ENCODE data around the gene SSH3.
A peak's percentile ranks its signal among the peaks of the same experiment; 100 is the strongest.

The SSH3 gene

DNA sequence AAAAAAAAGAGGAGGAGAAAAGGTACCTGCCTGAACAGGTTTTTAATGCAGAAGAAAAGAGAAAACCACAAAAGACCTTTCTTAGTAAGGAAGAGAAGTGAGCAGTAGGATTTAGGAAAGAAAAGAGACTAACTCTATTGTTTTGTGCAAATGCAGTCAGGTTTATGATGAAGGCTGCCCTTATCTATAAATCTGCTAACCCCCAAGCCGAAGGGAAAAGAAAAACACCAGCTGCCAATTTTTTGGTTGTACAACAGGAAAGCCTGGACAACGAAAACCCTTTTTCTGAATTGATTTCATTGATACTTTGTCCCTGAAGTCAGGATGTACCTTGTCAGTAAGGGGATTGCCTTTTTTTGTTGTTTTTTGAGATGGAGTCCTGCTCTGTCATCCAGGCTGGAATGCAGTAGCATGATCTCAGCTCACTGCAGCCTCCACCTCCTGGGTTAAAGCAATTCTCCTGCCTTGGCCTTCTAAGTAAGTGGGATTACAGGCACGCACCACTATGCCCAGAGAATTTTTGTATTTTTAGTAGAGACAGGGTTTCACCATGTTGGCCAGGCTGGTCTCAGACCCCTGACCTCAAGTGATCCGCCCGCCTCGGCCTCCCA, 28.9 kb downstream of the SSH3 start:
- Mint-ChIP-seq H3K4me1 (ENCODE audit: low read depth) (no peaks in the 10 kb centered on the region), H3K9me3 (no peaks in the 10 kb centered on the region), H3K27me3 (ENCODE audit: low read depth) (no peaks in the 10 kb centered on the region), H3K36me3 (ENCODE audit: low read depth) (no peaks in the 10 kb centered on the region), H3K27ac (no peak overlapping the region), H3K4me3 (no peak overlapping the region)
- DNase-seq (ENCODE audit: low spot score): no peak

DNA sequence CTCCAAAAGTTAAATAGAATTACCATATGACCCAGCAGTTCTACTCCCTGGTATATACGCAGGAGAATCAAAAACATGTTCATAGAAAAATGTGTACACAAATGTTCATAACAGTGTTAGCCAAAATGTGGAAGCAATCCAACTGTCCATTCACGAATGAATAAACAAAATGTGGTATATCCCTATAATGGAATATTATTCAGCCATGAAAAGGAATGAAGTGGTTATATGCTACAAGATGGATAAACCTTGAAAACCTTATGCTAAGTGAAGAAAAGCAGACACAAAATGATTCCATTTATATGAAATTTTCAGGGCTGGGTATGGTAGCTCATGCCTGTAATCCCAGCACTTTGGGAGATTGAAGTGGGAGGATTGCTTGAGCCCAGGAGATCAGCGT, 33.9 kb downstream of the SSH3 start:
- H3K27ac Mint-ChIP-seq: no peak overlapping the region
- H3K4me3 Mint-ChIP-seq: no peak overlapping the region
- no peaks in the 10 kb centered on the region for H3K4me1 Mint-ChIP-seq (ENCODE audit: low read depth)
- no peaks in the 10 kb centered on the region for H3K27me3 Mint-ChIP-seq (ENCODE audit: low read depth)
- H3K9me3 Mint-ChIP-seq: no peaks in the 10 kb centered on the region
- H3K36me3 Mint-ChIP-seq (ENCODE audit: low read depth): no peaks in the 10 kb centered on the region
- DNase-seq (ENCODE audit: low spot score): no peak

DNA sequence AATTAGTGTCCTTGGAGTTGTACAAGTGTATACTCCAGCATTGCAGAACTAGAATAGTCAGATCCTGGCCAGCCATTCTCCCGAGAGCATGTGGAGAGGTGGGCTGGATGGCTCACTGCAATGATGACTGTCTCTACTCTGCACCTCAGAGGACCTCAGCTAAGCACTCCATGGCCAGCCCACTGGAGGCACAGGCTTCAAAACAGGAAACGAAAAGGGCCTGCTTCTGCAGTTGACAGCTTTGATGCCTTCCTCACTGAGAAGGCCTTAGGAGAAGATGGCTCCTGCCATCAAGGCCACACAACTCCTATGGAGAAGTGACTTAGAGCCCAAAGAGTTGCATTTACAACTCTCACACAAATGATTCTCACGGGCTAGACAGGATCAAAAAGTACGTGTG, 40.9 kb downstream of the SSH3 start:
- Mint-ChIP-seq H3K4me3 (no peak overlapping the region), H3K27me3 (ENCODE audit: low read depth) (no peaks in the 10 kb centered on the region), H3K27ac (peak overlapping the region; percentile 74), H3K36me3 (ENCODE audit: low read depth) (no peaks in the 10 kb centered on the region), H3K9me3 (peaks cover 4% of the 10 kb centered on the region), H3K4me1 (ENCODE audit: low read depth) (peaks cover 22% of the 10 kb centered on the region)
- no peak for DNase-seq (ENCODE audit: low spot score)

DNA sequence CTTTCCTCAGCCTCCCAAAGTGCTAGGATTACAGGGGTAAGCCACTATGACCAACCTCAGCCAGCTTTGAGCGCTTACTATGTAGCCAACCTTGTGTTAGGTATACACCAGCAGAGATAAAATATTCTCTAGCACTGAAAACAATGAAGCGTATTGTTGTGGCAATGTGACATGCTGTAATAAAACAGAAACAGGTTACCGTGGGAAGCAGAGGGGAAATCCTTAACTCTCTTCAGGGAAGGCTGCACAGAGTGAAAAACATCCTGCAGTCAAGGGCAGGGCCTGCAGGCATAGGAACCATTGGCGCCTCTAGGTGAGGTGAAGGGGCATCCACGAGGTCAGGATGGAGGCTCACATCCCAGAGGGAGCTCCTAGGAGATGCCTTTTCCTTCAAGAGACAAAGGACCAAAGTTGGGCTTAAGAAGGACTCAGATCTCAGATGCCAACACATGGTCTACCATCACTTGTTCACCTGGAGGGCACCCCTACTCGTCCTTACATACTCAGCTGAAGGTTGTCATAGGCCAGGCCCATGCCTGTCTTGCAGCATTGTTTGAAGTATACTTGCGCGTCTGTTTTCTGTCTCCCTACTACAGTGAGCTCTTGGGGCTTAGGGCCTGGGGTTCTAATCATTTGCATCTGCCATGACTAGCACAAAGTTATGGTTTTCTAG, 42.1 kb downstream of the SSH3 start:
- H3K36me3 Mint-ChIP-seq (ENCODE audit: low read depth): no peaks in the 10 kb centered on the region
- no peak overlapping the region for H3K4me3 Mint-ChIP-seq
- H3K9me3 Mint-ChIP-seq: peaks cover 4% of the 10 kb centered on the region
- no peak overlapping the region for H3K27ac Mint-ChIP-seq
- no peak for DNase-seq (ENCODE audit: low spot score)
- no peaks in the 10 kb centered on the region for H3K27me3 Mint-ChIP-seq (ENCODE audit: low read depth)
- peaks cover 22% of the 10 kb centered on the region for H3K4me1 Mint-ChIP-seq (ENCODE audit: low read depth)

DNA sequence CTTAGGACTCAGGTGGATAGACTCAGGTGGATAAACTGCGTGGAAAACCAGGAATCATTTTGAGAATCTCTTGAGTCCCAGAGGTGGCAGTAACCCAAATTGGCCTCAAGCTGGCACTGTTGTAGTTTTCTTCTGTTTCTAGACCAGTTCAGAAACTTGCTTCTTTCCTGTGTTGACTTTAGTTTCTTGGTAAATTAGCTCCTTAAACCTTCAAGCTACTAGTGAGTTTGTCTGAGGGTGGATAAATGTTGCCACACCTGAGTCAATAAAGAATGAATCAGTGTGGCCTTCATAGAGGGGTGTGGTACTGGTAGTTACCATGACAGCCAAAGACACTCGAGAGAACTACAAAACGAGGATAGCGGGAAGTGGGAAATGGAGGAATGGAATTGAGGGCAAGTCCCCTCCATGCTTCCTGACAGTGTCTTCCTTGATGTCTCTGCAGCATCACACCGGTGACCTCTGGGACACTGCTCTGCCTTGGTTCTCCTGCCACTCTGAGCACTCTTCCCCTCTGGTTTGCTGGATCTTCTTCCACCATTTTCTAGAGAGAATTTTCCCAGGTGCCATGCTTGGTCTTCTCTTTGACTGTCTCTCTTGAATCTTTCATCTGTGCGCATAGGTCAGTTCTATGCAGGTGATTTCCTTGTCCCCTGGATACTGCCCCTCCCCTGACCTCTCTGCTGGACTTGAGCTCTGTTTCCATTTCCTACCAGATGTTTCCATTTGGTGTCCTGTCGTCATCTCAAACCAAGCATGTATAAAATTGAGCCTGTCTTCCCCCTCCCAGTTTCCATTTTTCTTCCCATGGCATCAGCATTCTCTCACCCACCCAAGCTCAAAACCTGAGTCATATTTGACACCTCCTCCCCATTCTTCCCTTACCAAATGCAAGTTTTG, 42.8 kb downstream of the SSH3 start:
- H3K27me3 Mint-ChIP-seq (ENCODE audit: low read depth): no peaks in the 10 kb centered on the region
- H3K36me3 Mint-ChIP-seq (ENCODE audit: low read depth): no peaks in the 10 kb centered on the region
- H3K27ac Mint-ChIP-seq: no peak overlapping the region
- H3K4me1 Mint-ChIP-seq (ENCODE audit: low read depth): peaks cover 22% of the 10 kb centered on the region
- no peak overlapping the region for H3K4me3 Mint-ChIP-seq
- DNase-seq (ENCODE audit: low spot score): no peak
- H3K9me3 Mint-ChIP-seq: peaks cover 4% of the 10 kb centered on the region

DNA sequence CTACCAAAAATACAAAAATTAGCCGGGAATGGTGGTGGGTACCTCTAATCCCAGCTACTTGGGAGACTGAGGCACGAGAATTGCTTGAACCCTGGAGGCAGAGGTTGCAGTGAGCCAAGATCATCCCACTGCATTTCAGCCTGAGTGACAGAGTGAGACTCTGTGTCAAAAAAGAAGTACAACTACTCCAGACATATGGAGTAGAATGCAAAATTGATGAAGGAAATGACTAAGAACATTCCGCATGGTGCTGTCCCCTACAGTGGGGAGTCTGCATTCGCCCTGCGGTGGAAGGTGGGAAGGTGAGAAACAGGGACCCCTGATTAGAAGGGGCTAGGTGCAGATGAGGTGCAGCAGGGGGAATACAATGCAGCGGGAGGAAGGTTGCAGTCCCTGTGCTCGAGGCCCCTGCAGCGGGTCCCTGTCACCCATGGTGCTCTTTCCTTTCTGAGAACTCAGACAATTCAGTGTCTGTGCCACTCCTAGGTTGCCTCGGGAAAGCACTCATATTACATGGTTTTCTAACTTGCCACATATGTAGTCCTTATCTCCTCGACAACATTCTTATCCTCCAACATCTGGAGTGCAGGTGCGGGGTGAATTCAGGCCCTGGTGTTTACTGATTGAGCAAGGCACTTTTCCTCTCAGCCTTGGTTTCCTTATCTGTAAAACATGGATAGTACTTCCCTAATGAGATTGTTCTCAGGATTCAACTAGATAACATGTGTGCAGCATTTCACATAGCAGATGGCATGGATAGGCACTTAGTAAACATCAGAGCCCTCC, 44.8 kb downstream of the SSH3 start:
- Mint-ChIP-seq H3K4me3 (no peak overlapping the region), H3K9me3 (no peaks in the 10 kb centered on the region), H3K27me3 (ENCODE audit: low read depth) (no peaks in the 10 kb centered on the region), H3K4me1 (ENCODE audit: low read depth) (peaks cover 32% of the 10 kb centered on the region), H3K36me3 (ENCODE audit: low read depth) (no peaks in the 10 kb centered on the region), H3K27ac (no peak overlapping the region)
- DNase-seq (ENCODE audit: low spot score): no peak

DNA sequence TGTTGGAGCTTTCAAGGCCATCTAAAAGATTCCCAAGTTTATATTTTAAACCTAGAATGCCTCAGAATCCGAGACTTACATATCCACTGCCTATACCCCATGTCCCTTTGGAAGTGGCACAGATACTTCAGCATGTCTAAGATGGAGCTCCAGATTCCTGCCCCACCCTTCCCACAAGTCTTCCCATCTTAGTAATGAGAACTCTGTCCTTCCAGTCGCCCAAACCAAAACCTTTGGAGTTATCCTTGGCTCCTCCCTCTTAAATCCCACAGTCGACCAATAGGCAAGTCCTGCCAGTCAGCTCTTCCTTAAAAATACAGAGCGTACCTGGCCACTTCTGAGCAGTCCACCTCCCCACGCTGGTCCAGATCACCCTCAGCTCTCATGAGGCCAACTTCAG, 45.7 kb downstream of the SSH3 start:
- no peaks in the 10 kb centered on the region for H3K36me3 Mint-ChIP-seq (ENCODE audit: low read depth)
- H3K4me3 Mint-ChIP-seq: no peak overlapping the region
- H3K9me3 Mint-ChIP-seq: no peaks in the 10 kb centered on the region
- H3K27me3 Mint-ChIP-seq (ENCODE audit: low read depth): no peaks in the 10 kb centered on the region
- H3K27ac Mint-ChIP-seq: no peak overlapping the region
- H3K4me1 Mint-ChIP-seq (ENCODE audit: low read depth): peaks cover 36% of the 10 kb centered on the region
- no peak for DNase-seq (ENCODE audit: low spot score)

DNA sequence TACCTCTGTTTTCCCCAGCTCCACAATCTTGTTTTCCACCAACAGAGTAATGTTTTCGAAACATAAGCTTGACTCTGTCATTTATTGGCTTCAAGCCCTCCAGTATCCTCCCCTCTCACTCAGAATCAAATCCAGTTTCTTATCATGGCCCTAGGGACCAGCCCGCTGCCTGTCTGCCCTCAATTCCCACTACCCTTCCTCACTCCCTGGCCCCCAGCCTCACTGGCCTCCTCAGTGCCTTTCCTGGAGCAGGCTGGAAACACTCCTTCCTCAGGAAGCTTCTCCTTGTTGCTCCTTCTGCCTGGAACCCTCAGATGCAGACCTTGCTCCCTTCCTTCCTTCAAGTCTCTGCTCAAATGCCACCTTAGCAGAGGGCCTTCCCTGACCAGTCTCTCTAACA, 46.1 kb downstream of the SSH3 start:
- H3K27me3 Mint-ChIP-seq (ENCODE audit: low read depth): no peaks in the 10 kb centered on the region
- no peaks in the 10 kb centered on the region for H3K36me3 Mint-ChIP-seq (ENCODE audit: low read depth)
- no peak overlapping the region for H3K4me3 Mint-ChIP-seq
- no peak for DNase-seq (ENCODE audit: low spot score)
- no peak overlapping the region for H3K27ac Mint-ChIP-seq
- H3K4me1 Mint-ChIP-seq (ENCODE audit: low read depth): peaks cover 36% of the 10 kb centered on the region
- H3K9me3 Mint-ChIP-seq: no peaks in the 10 kb centered on the region

DNA sequence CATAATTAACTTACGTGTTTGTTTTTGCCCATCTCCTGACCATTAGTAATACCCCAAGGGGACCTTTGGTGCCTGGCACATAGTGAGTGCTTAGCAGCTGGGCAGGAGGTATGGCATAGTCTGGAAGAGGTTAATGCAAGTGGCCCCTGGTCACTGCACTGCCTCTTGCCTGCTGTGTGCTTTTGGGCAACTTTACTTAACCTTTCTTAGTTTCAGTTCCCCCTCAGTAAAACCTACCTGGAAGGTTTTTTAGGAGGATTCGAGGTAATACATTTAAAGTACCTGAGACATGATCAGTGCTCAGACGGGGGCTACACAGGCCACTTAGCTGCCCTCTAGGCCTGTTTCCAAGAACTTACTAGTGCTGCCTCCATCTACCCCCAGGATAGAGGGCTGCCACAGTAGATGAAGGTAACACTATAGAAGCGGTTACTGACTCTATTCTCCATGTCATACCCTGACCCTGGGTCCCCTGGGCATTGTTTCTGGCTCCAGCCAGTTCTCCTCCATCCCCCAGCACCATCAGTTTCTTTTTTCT, 46.7 kb downstream of the SSH3 start:
- Mint-ChIP-seq H3K27me3 (ENCODE audit: low read depth) (no peaks in the 10 kb centered on the region), H3K4me1 (ENCODE audit: low read depth) (peaks cover 38% of the 10 kb centered on the region), H3K27ac (no peak overlapping the region), H3K36me3 (ENCODE audit: low read depth) (no peaks in the 10 kb centered on the region), H3K4me3 (no peak overlapping the region), H3K9me3 (no peaks in the 10 kb centered on the region)
- no peak for DNase-seq (ENCODE audit: low spot score)

DNA sequence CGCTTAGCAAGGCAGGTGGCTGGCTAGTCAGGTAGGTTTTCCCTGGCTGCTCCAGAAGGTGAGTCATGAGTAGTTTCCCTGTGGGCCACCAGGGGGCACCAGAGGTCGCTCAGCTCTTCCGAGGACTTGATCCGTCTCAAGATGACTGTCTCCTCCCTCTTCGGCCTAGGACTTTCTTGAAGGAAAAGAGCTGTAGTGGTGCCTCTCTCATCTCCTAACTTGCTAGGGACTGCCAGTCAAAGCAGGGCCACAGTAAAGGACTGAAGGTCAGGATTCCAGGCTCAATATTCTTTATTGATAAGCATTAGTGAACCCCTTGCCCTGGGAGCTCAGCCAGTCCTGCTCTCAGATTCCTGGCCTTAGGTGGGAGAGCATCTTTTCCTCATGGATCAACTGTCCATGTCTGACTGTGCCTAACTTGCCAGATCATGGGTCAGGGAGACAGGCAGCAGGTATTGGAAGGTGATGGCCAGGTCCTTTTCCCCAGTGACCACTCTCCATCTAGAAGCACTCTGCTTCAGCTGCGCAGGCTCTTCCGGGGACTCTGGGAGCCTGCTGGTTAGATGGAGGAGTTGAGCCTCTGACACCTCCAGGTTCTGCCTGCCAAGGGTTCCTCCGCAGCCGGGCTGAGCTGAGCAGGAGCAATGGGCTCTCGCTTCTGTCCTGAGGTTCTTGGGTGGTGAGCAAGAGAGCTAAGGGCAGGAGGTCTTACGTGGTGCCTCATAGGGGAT, 48.1 kb downstream of the SSH3 start:
- no peaks in the 10 kb centered on the region for H3K27me3 Mint-ChIP-seq (ENCODE audit: low read depth)
- H3K9me3 Mint-ChIP-seq: no peaks in the 10 kb centered on the region
- peaks cover 28% of the 10 kb centered on the region for H3K4me1 Mint-ChIP-seq (ENCODE audit: low read depth)
- peak overlapping the region; percentile 58 for H3K27ac Mint-ChIP-seq
- H3K4me3 Mint-ChIP-seq: peak overlapping the region; percentile 68
- peak; percentile 47 for DNase-seq (ENCODE audit: low spot score)
- H3K36me3 Mint-ChIP-seq (ENCODE audit: low read depth): no peaks in the 10 kb centered on the region

DNA sequence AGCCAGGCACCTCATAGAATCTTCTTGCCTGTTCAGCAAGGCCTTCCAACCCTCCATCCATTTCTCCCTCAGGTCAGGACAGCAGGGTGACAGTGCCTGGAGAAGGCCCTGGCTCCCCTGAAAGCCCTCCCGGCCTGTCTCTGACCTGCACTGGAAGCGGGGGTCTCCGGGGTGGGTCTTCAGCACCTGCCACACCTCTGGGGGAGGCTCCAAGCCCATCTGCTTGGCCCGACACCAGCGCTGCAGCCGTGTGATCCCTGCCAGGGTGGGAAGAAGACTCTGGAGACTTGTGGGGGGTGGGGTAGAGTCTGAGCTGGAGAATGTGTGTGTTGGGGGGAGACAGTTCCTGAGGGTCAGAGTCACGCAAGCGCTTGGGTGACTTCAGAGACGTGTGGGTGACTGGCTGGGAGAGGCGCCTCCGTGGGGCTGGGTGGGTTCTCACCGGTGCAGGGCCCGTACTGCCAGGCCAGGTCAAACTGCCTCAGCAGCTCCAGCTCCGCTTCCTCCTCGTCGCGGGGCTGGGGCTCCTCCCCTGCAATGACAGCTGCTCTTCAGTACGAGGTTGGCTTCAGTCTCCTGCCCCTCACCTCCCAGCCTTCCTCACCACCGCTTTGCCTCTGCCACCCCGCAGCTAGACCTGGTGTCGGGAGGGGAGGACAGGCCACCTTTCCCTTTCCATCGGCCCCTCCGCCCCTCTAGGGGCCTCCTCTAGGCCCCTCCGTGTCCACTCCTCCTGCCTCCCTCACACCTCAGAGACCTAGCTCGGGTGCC, 49.4 kb downstream of the SSH3 start:
- H3K4me3 Mint-ChIP-seq: peak overlapping the region; percentile 92
- H3K4me1 Mint-ChIP-seq (ENCODE audit: low read depth): peaks cover 33% of the 10 kb centered on the region
- H3K9me3 Mint-ChIP-seq: no peaks in the 10 kb centered on the region
- H3K27ac Mint-ChIP-seq: peak overlapping the region; percentile 100
- H3K36me3 Mint-ChIP-seq (ENCODE audit: low read depth): no peaks in the 10 kb centered on the region
- DNase-seq (ENCODE audit: low spot score): no peak
- no peaks in the 10 kb centered on the region for H3K27me3 Mint-ChIP-seq (ENCODE audit: low read depth)

DNA sequence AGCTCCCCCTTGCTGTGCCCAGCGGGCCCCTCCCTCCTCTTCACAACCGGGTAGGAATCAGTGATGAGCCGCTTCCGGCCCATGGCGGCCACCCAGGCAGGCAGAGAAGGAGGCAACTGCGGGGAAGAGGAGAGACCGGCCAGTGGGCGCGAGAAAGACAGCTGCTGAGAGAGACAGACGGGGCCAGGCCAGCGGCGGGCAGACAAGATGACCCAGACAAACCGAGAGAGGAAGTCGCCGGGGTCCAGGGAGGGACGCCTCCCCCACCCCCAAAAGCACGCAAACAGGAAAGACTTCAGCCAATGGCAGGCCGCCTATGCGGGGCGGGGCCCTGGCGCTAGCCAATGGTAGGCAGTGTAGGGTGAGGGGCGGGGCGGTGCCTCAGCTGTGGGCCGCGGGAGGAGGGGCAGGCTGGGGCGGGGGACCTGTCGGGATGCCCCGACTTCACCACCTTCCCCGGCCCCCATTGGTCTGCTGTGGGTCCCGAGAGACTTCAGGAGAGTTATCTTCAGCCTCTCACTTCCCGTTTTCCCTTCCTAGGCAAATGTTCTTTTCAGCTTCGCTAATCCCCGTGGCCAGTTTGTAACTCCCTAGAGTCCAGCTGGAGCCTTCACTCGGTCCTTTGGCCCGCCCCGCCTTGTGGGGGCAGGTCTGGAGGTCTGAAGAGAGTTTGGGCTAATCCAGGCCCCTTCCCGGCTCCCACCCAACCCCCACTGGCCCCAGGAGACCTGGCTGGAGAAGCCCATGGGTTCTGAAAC, 50.2 kb downstream of the SSH3 start, which contains the start of gene POLD4:
Gene POLD4 (minus strand): TSS at position 230 of the 758 bp plus-strand sequence. CDS start 147 bp downstream, at position 83.
- H3K4me1 Mint-ChIP-seq (ENCODE audit: low read depth): peaks cover 33% of the 10 kb centered on the region
- H3K36me3 Mint-ChIP-seq (ENCODE audit: low read depth): no peaks in the 10 kb centered on the region
- H3K9me3 Mint-ChIP-seq: no peaks in the 10 kb centered on the region
- peak within 1 kb of the TSS; percentile 92 for H3K4me3 Mint-ChIP-seq
- H3K27me3 Mint-ChIP-seq (ENCODE audit: low read depth): peaks cover 5% of the 10 kb centered on the region
- peak within 1 kb of the TSS; percentile 100 for H3K27ac Mint-ChIP-seq
- DNase-seq (ENCODE audit: low spot score): peak; percentile 97
